H1 (cell line): Measurements from ENCODE around the gene KCNQ1. TPM values are rescaled to one million over a fixed set of nuclear protein-coding genes. Genes with fewer than 3 reads are reported as not detected.

Source experiments
- CTCF ChIA-PET: fragments of 300-600 bp; sonication (Branson Sonifier 250); formaldehyde crosslinking; loops from one replicate; lab custom pipeline; 2021; ENCODE audit not compliant: partially characterized antibody; lab: Charles Lee
- POLR2A ChIA-PET: fragments of 300-600 bp; sonication (Branson Sonifier 250); formaldehyde crosslinking; loops from one replicate; lab custom pipeline; 2021; ENCODE audit warnings: inconsistent platforms; ENCODE audit not compliant: partially characterized antibody; lab: Charles Lee
- DNase-seq, 2 experiments: peaks; one replicate each; pipeline versions ENCODE4 v3.0.0 to v3.0.0-alpha.2; 2010 to 2022; ENCODE audit warnings: low spot score in 2 of 2, low read depth in 1 of 2, mixed read lengths in 1 of 2
- FAIRE-seq: peaks from 2 replicates; lab custom pipeline; 2011; peaks lifted over from hg19 to GRCh38; lab: Jason Lieb, UNC
- H2AFZ ChIP-seq: 2 replicates; pipeline ENCODE4 v1.8.1; 2012; ENCODE audit warnings: low read length, inconsistent platforms
- H2AK5ac ChIP-seq: 2 replicates; pipeline ENCODE4 v1.6.1; 2013; ENCODE audit warnings: low read depth, low read length
- H2BK120ac ChIP-seq: replicated peaks from 2 replicates; pipeline ENCODE3; 2013; ENCODE audit warnings: low read depth, low read length, inconsistent platforms
- H2BK12ac ChIP-seq: 2 replicates; pipeline ENCODE4 v1.6.1; 2013; ENCODE audit warnings: low read depth, low read length
- H2BK15ac ChIP-seq: 2 replicates; pipeline ENCODE4 v1.6.1; 2013; ENCODE audit warnings: low read length
- H2BK20ac ChIP-seq: 2 replicates; pipeline ENCODE4 v1.6.1; 2013; ENCODE audit warnings: low read length
- H2BK5ac ChIP-seq: 2 replicates; pipeline ENCODE4 v1.6.1; 2013; ENCODE audit warnings: low read depth, low read length
- H3K14ac ChIP-seq: 2 replicates; pipeline ENCODE4 v1.6.1; 2013; ENCODE audit warnings: inconsistent platforms; ENCODE audit not compliant: insufficient read length
- H3K18ac ChIP-seq: 2 replicates; pipeline ENCODE4 v1.6.1; 2013; ENCODE audit warnings: low read length; ENCODE audit errors: extremely low read depth
- H3K23ac ChIP-seq: 2 replicates; pipeline ENCODE4 v1.6.1; 2013; ENCODE audit warnings: inconsistent platforms; ENCODE audit not compliant: insufficient read length
- H3K23me2 ChIP-seq: 2 replicates; pipeline ENCODE4 v1.6.1; 2013; ENCODE audit warnings: low read depth, low read length
- H3K27ac ChIP-seq: 2 replicates; pipeline ENCODE4 v1.6.1; 2011; ENCODE audit warnings: low read depth, low read length, inconsistent platforms
- H3K27me3 ChIP-seq, 4 experiments: replicated peaks in 1 of 4; 1 replicate in 1 of 4; 2 replicates in 3 of 4; pipeline versions ENCODE4 v1.6.1 to v1.8.1; 2011 to 2013; ENCODE audit warnings: low read length in 3 of 4, mild to moderate bottlenecking in 3 of 4, inconsistent platforms in 2 of 4, mixed read lengths in 2 of 4, moderate library complexity in 1 of 4; ENCODE audit not compliant: control insufficient read depth in 3 of 4, insufficient read depth in 3 of 4; ENCODE audit errors: extremely low read depth in 1 of 4
- H3K36me3 ChIP-seq, 4 experiments: 2 replicates each; pipeline versions ENCODE4 v1.6.1 to v1.8.1; 2011 to 2013; ENCODE audit warnings: mild to moderate bottlenecking in 4 of 4, low read length in 3 of 4, moderate library complexity in 2 of 4, control low read depth in 1 of 4, inconsistent platforms in 1 of 4; ENCODE audit not compliant: insufficient read depth in 4 of 4, control insufficient read depth in 2 of 4
- H3K4ac ChIP-seq: replicated peaks from 2 replicates; pipeline ENCODE3; 2013; ENCODE audit warnings: low read length, low read depth, mixed read lengths, inconsistent platforms; ENCODE audit not compliant: insufficient read length
- H3K4me1 ChIP-seq, 4 experiments: replicated peaks in 1 of 4; 1 replicate in 1 of 4; 2 replicates in 3 of 4; pipeline versions ENCODE4 v1.6.1 to v1.8.1; 2011 to 2013; ENCODE audit warnings: low read length in 3 of 4, inconsistent platforms in 2 of 4, mixed read lengths in 1 of 4; ENCODE audit not compliant: insufficient read depth in 4 of 4, control insufficient read depth in 3 of 4
- H3K4me2 ChIP-seq, 2 experiments: 2 replicates each; pipeline versions ENCODE4 v1.6.1 to v1.8.1; 2011 to 2013; ENCODE audit warnings: low read depth in 2 of 2, low read length in 2 of 2, control low read depth in 1 of 2, inconsistent platforms in 1 of 2, mild to moderate bottlenecking in 1 of 2; ENCODE audit not compliant: insufficient read depth in 1 of 2
- H3K4me3 ChIP-seq, 4 experiments: fragments of 200-600, 300-600 bp in 1 of 4; sonication (generic), shearing (Covaris generic), sonication (Bioruptor Twin) in 1 of 4; 2 replicates each; pipeline versions ENCODE4 v1.5.1 to v1.8.1; 2011 to 2016; ENCODE audit warnings: low read length in 4 of 4, low read depth in 3 of 4, control low read depth in 2 of 4, inconsistent platforms in 2 of 4, mild to moderate bottlenecking in 2 of 4, mixed read lengths in 1 of 4, moderate library complexity in 1 of 4; ENCODE audit not compliant: insufficient read depth in 2 of 4; ENCODE audit errors: extremely low read depth in 1 of 4
- H3K56ac ChIP-seq: replicated peaks from 2 replicates; pipeline ENCODE3; 2013; ENCODE audit warnings: low read depth, mild to moderate bottlenecking, mixed read lengths, low read length, inconsistent platforms; ENCODE audit not compliant: insufficient read length
- H3K79me1 ChIP-seq: 2 replicates; pipeline ENCODE4 v1.6.1; 2013; ENCODE audit warnings: low read depth, low read length, control low read depth
- H3K79me2 ChIP-seq, 2 experiments: 2 replicates each; pipeline versions ENCODE4 v1.6.1 to v1.8.1; 2012 to 2013; ENCODE audit warnings: low read length in 2 of 2, mild to moderate bottlenecking in 2 of 2, inconsistent platforms in 1 of 2; ENCODE audit not compliant: insufficient read depth in 2 of 2, control insufficient read depth in 1 of 2
- H3K9ac ChIP-seq, 4 experiments: replicated peaks in 1 of 4; 1 replicate in 1 of 4; 2 replicates in 3 of 4; pipeline versions ENCODE4 v1.6.1 to v1.8.1; 2011 to 2013; ENCODE audit warnings: low read depth in 3 of 4, low read length in 3 of 4, control low read depth in 2 of 4, mild to moderate bottlenecking in 2 of 4, moderate library complexity in 2 of 4, inconsistent platforms in 1 of 4; ENCODE audit errors: extremely low read depth in 1 of 4
- H3K9me3 ChIP-seq, 2 experiments: 2 replicates each; pipeline versions ENCODE4 v1.6.1 to v1.8.1; 2012 to 2013; ENCODE audit warnings: mild to moderate bottlenecking in 2 of 2, moderate library complexity in 2 of 2, control low read depth in 1 of 2, inconsistent platforms in 1 of 2, low read depth in 1 of 2, low read length in 1 of 2, mixed read lengths in 1 of 2; ENCODE audit not compliant: insufficient read depth in 2 of 2
- H4K20me1 ChIP-seq, 2 experiments: replicated peaks in 1 of 2; 2 replicates each; pipeline versions ENCODE3 to v1.8.1; 2011 to 2013; ENCODE audit warnings: inconsistent platforms in 2 of 2, low read length in 2 of 2, mild to moderate bottlenecking in 1 of 2; ENCODE audit not compliant: insufficient read depth in 2 of 2, control insufficient read depth in 1 of 2
- H4K5ac ChIP-seq: 2 replicates; pipeline ENCODE4 v1.6.1; 2013; ENCODE audit warnings: low read length, low read depth, mixed read lengths, inconsistent platforms; ENCODE audit not compliant: insufficient read length
- H4K8ac ChIP-seq: 2 replicates; pipeline ENCODE4 v1.8.0; 2013; ENCODE audit warnings: mild to moderate bottlenecking, moderate library complexity, low read length, inconsistent platforms; ENCODE audit not compliant: insufficient read depth; ENCODE audit errors: extremely low read depth
- H4K91ac ChIP-seq: replicated peaks from 2 replicates; pipeline ENCODE3; 2013; ENCODE audit warnings: low read length, mixed read lengths, inconsistent platforms; ENCODE audit not compliant: insufficient read length
- EGR1 ChIP-seq: IDR thresholded peaks from 2 replicates; pipeline ENCODE4 v1.6.1; 2011; ENCODE audit warnings: low read depth, low read length, borderline replicate concordance
- HDAC2 ChIP-seq, 2 experiments: fragments of 300-600 bp in 1 of 2; sonication (generic) in 1 of 2; IDR thresholded peaks; 2 replicates each; pipeline ENCODE4 v1.6.1; 2011 to 2012; ENCODE audit warnings: low read depth in 2 of 2, low read length in 2 of 2, mild to moderate bottlenecking in 2 of 2, moderate library complexity in 2 of 2, borderline replicate concordance in 1 of 2, inconsistent platforms in 1 of 2
- KDM1A ChIP-seq: fragments of 200-600, 300-600 bp; sonication (generic); IDR thresholded peaks from 2 replicates; pipeline ENCODE4 v1.7.1; 2016; ENCODE audit warnings: mild to moderate bottlenecking, low read length, borderline replicate concordance
- RFX5 ChIP-seq: IDR thresholded peaks from 2 replicates; pipeline ENCODE4 v1.6.1; 2011; ENCODE audit warnings: low read depth, low read length, improper control_type of control experiment, borderline replicate concordance
- SIX5 ChIP-seq: IDR thresholded peaks from 2 replicates; pipeline ENCODE4 v1.6.1; 2011; ENCODE audit warnings: mild to moderate bottlenecking, low read depth, low read length
- WGBS, 2 experiments: shearing (Covaris generic) in 1 of 2; methylation state at CpG; one replicate each; pipeline versions ENCODE4 v1.1.6 to v1.1.7; 2013 to 2015; ENCODE audit warnings: low lambda C conversion rate in 2 of 2, mixed read lengths in 2 of 2, inconsistent platforms in 1 of 2, low coverage in 1 of 2, missing lambda C conversion rate in 1 of 2; ENCODE audit not compliant: insufficient replicate concordance in 2 of 2, insufficient coverage in 1 of 2, insufficient read length in 1 of 2; ENCODE audit errors: extremely low coverage in 1 of 2, missing lambda C conversion rate in 1 of 2; 5-methylcytosine and 5-hydroxymethylcytosine counted together
- polyA plus RNA-seq, 7 experiments: library from polyadenylated mRNA; depleted of rRNA in 3 of 7; stranded (reverse) in 5 of 7; unstranded in 2 of 7; fragments of >200 nt in 5 of 7; fragments of 200-250 nt in 2 of 7; gene quantifications; 1 replicate in 5 of 7; 2 replicates in 1 of 7; 4 replicates in 1 of 7; pipeline versions ENCODE4 v1.2.1 to v1.2.3, GENCODE V29; 2011 to 2013; ENCODE audit warnings: missing spikeins in 2 of 7, mixed read lengths in 2 of 7
- total RNA-seq: library from RNA; stranded (reverse); fragmentation: NEBNext Ultra II Directional; extraction: Animal tissue kit (Norgen Biotek cat#: 25700); gene quantifications from 2 replicates; pipeline ENCODE4 v1.2.1, GENCODE V29; 2021

Gene KCNQ1
- total and polyA plus RNA-seq, 2 of the 8 experiments (the other 6 are each of a cell fraction or from before 2014, with no cell fraction given): 1.9 to 2.0 TPM

GRCh38 chr11:2847561-2847960, 402.8 kb downstream of the KCNQ1 start:
- H3K36me3 ChIP-seq: no peaks in the 10 kb centered on the region
- no peak overlapping the region for H4K5ac ChIP-seq
- H2AFZ ChIP-seq: no peak overlapping the region
- POLR2A ChIA-PET: no interaction called here
- no peak overlapping the region for H2BK12ac ChIP-seq
- no peak overlapping the region; the same call in 1 of the 2 replicates for H3K18ac ChIP-seq
- CTCF ChIA-PET: interaction anchor here (0.8 kb wide), 1 partner anchor 9 kb away, joined by 3 read pairs; no protein-coding TSS in a partner anchor
- H3K9me3 ChIP-seq: no peaks in the 10 kb centered on the region; a peak in 1 of 4 replicates
- no peak overlapping the region; the same call in 1 of the 2 replicates for H2BK5ac ChIP-seq
- H3K4me1 ChIP-seq: peaks cover 0 to 14% (median 6%) of the 10 kb centered on the region in 4 experiments; a peak in 6 of 7 replicates
- no peak overlapping the region for H3K4me3 ChIP-seq
- H3K27me3 ChIP-seq: peaks cover 0 to 11% (median 3%) of the 10 kb centered on the region in 4 experiments; a peak in 2 of 7 replicates
- H4K8ac ChIP-seq: no peak overlapping the region
- no peak overlapping the region; the same call in 1 of the 2 replicates for H2BK20ac ChIP-seq
- no peak overlapping the region for H3K4ac ChIP-seq
- H3K56ac ChIP-seq: no peak overlapping the region
- H3K4me2 ChIP-seq: no peak overlapping the region
- H2BK120ac ChIP-seq: no peak overlapping the region
- no peak for DNase-seq
- WGBS, 2 experiments: 89% methylated on average over 13 of the region's 21 CpGs; no CpG with 5 or more reads in 1 of the 2 experiments
- no peak overlapping the region for H3K23ac ChIP-seq
- no peak overlapping the region for H2AK5ac ChIP-seq
- H3K14ac ChIP-seq: no peak overlapping the region
- no peak overlapping the region for H2BK15ac ChIP-seq
- TF ChIP-seq KDM1A: no peak
- no peak for TF ChIP-seq RFX5
- TF ChIP-seq HDAC2 (IDR thresholded peaks at IDR 0.05; ENCODE audit: borderline replicate concordance in 1 of 2, low read depth in 2 of 2, low read length in 2 of 2): no peak
- TF ChIP-seq SIX5: no peak
- no peak for TF ChIP-seq EGR1
- H3K79me1 ChIP-seq: no peaks in the 10 kb centered on the region
- no peaks in the 10 kb centered on the region for H3K23me2 ChIP-seq
- no peak overlapping the region for H3K27ac ChIP-seq
- FAIRE-seq: no peak
- H4K91ac ChIP-seq: no peak overlapping the region
- H3K79me2 ChIP-seq: no peaks in the 10 kb centered on the region
- no peak overlapping the region for H3K9ac ChIP-seq
- no peaks in the 10 kb centered on the region for H4K20me1 ChIP-seq
